Measurements from ENCODE around the gene CCDC142.

The CCDC142 gene, protein sequence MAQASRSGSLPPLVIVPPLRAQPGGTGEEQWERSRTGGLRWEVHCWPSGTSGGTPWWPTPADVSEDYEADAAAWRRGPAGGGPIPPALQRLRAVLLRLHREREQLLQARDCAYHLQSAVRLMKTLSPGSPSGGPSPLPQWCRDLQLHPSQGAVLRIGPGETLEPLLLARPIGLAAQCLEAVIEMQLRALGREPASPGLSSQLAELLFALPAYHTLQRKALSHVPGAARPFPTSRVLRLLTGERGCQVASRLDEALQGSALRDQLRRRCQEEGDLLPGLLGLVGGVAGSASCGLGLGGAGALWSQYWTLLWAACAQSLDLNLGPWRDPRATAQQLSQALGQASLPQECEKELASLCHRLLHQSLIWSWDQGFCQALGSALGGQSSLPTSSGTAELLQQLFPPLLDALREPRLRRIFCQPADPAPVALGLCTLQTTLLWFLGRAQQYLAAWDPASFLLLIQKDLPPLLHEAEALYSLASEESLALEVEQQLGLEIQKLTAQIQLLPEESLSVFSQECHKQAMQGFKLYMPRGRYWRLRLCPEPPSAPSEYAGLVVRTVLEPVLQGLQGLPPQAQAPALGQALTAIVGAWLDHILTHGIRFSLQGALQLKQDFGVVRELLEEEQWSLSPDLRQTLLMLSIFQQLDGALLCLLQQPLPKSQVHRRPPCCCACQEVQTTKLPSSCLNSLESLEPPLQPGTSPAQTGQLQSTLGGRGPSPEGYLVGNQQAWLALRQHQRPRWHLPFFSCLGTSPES

DNA sequence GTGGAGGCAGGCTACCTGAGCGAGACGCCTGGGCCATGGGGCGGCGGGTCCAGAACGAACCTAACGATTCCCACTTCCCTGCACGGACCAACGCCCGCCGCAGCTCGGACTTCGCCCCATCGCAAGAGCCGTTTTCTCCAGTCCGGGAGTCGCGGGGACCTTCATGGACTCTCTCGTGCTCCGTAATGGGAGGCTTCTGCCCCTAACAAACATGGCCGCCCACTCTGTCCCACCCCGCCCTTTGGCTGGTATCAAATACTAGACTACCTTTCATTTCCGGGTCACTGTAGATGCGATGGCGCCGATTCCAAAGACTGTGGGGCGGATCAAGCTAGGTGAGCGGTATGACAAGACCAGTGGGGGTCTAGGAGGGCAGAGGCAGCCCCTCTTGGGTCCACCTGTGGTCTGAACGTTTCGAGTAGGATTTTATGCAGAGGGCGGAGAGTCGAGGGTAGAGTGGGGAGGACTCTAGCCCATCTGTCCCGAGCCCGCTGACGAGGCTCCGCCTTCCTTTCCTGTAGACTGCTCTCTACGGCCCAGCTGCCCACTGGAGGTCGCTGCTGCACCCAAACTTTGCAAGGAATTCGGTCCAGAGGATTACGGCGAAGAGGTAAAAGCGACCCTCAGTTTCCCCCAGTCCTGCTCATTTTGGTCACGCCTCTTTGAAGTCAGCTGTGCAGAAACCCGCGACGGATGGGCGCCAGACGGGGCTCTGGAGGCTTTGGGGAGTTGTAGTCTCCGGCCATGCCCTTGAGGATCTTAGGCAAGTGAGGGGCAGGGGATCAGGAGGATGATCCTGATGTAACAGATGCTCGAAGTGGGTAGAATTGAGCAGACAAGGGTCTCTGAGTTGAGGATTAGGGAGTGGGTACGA, at the start of gene CCDC142, which contains the start of gene TTC31:
Gene CCDC142 (minus strand): TSS at position 198 of the 874 bp plus-strand sequence. CDS start 161 bp downstream, at position 37.
Gene TTC31 (plus strand): TSS at position 281 of the 874 bp plus-strand sequence. CDS start 15 bp downstream, at position 296.
- DNase-seq (ENCODE audit: low spot score) = peak; percentile 97

DNA sequence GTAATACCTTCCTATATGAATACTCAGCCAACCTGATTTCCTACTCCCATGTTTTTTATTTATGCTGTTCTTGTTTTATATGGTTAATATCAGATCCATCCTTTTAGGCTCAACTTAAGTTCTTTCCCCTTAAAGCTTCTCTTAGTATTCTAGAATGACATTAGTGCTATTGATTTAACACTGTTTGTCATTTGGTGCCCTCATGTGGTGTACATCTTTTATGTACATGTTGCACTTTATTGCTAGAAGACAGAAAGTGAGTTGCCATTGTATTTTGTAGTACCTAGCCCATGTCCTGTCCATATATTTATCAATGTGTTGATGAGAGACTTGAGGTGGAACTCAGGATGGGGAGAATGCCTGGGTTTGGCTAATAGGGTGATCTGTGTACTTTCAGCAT, 49.4 kb upstream of the CCDC142 start:
- DNase-seq (ENCODE audit: low spot score) = no peak

DNA sequence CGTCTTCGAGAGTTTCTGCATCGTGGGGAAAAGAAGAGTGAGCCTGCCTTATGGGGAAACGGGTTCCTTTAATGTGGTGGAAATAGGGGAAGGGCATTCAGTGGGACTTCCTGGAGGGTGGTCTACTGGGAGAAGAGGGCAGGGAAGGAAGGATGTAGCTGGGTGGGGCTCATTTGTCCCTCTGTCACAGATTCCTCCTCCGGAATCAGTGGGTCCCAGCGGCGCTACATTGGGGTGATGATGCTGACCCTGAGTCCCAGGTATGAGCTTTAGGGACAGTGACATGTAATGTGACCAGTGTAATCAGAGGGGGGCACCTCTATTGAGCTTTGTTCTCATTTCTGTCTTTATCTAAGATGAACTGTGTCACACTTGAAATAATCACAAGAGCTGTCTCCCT, 48.9 kb upstream of the CCDC142 start:
- no peak for DNase-seq (ENCODE audit: low spot score)

DNA sequence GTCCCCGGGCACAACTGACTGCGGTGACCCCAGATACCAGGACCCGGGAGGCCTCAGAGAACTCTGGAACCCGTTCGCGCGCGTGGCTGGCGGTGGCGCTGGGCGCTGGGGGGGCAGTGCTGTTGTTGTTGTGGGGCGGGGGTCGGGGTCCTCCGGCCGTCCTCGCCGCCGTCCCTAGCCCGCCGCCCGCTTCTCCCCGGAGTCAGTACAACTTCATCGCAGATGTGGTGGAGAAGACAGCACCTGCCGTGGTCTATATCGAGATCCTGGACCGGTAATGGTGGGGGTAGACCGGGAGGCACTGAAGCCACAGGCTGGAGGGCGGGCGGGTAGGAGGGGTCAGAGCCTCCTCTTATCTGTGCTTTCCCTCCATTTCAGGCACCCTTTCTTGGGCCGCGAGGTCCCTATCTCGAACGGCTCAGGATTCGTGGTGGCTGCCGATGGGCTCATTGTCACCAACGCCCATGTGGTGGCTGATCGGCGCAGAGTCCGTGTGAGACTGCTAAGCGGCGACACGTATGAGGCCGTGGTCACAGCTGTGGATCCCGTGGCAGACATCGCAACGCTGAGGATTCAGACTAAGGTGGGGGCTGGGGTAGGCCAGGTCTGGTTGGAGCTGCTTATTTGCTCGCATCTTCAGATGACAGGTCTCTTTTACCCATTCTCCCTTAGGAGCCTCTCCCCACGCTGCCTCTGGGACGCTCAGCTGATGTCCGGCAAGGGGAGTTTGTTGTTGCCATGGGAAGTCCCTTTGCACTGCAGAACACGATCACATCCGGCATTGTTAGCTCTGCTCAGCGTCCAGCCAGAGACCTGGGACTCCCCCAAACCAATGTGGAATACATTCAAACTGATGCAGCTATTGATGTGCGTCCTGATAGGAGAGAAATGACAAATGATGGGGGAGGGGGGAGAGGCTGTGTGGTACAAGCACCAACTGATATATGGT, 47.7 kb upstream of the CCDC142 start:
- DNase-seq (ENCODE audit: low spot score) = no peak

DNA sequence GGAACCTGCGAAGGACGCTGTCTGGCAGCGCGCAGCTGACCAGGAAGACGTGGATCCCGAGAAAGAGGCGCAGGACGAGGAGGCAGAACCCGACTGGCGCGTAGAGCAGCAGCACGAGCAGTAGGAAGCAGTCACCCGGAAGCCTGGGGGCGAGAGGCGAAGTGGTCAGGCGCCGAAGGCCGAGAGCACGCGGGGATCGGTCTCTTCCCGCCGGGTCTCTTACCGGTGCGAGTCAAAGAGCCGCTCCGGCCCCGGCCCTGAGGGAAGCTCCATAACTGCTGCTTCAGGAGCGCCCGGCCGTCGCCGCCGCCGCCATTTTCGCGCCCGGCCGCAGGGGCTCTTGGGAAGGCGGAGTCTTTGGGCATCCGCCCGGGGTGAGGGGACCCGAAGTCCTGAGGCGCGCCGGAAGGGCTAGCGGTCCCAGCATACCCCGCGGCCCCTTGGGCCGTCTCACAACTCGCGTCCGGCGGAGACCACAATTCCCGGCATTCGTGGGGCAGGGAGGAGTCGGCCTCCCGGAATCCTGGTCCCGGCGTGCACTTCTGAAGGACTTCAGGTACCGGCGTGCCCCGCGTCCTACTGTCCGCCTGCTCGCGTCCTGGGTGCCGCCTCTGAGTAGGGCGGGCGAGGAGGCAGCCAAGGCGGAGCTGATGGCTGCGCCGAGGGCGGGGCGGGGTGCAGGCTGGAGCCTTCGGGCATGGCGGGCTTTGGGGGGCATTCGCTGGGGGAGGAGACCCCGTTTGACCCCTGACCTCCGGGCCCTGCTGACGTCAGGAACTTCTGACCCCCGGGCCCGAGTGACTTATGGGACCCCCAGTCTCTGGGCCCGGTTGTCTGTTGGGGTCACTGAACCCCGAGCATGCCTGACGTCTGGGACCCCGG, 46.8 kb upstream of the CCDC142 start, which contains the start of the genes AUP1 and HTRA2:
Gene AUP1 (minus strand): TSS at position 350 of the 882 bp plus-strand sequence. CDS start 77 bp downstream, at position 273.
Gene HTRA2 (plus strand): TSS at position 577 of the 882 bp plus-strand sequence. CDS start 74 bp downstream, at position 651.
- DNase-seq (ENCODE audit: low spot score) = peak; percentile 98

DNA sequence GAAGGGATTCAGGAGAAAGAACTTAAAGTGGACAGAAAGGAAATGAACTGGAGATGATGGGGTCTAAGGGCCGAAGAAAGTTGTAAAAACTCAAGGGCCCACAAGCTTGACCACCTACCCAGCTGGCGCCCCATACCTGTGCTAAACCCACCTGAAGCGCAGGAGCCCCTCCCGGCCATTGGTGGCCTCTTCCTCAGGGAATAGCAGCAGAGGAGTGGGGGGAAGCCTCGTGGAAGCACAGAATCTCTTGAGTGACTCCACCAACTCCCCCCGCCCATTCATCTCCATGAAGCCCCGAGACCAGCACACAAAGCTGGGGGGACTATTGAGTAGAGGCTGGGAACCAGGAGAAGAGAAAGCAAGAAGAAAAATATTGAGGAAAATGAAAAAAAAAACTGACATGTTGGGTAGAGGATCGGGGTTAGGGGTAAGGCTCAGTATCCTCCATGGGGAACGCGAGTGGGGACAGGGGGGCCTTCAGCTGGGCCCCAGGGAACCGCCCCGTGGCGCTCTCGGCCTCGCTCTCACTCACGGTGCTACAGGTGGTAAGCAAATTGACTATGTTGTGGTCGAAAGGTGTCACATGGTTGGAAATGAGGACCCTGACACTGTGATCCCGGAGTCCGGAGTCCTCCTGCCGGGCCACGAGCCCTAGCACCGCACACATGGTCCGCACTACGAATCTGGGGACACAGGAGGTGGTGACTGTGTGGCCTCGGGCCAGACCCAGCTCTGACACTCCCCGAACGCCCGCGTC, 46.0 kb upstream of the CCDC142 start:
- DNase-seq (ENCODE audit: low spot score) = no peak

DNA sequence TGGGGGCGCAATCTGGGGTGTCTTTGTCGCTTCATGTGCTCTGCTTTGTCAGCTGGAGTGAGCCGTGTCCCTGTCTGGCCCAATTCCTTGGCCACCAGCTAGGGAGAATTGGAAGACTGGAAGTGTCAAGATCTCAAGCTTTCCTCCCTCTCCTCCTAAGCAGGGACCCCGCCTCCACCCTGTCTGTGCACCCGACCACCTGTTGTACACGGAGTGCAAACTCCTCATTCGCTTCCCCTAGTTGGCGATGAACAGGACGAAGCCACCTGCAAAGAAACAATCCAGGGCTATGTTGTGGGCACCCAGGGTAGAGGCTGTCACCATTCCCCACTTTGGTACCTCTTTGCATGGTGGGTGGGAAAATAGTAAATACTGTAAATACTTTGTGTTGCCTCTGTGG, 44.9 kb upstream of the CCDC142 start:
- no peak for DNase-seq (ENCODE audit: low spot score)

DNA sequence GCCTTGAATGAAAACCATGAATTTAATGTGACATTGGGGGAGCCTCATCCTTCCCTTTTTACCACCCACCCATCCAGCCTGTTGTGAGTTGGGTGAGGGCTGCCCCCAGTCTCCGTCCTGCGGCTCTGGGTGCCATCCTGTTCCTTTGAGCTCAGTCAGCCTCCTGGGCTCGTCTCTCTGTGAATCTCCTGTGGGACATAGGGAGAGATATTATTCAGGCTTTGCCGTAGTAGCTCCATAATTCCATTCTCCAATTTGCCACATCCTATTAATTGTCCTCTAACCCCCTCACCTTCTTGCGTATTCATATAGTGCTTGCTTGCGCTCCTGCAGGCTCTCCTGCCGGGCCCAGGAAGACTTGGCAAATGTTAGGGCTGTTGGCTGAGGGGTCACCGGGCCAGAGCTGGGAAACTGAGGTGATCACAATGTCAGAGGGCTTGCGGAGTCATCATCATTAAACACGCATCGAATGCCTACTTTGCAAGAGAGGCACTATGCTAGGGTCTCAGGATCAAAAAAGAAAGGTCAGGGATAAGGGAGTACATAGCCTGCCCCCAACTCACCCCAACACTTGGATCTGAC, 43.9 kb upstream of the CCDC142 start:
- no peak for DNase-seq (ENCODE audit: low spot score)

DNA sequence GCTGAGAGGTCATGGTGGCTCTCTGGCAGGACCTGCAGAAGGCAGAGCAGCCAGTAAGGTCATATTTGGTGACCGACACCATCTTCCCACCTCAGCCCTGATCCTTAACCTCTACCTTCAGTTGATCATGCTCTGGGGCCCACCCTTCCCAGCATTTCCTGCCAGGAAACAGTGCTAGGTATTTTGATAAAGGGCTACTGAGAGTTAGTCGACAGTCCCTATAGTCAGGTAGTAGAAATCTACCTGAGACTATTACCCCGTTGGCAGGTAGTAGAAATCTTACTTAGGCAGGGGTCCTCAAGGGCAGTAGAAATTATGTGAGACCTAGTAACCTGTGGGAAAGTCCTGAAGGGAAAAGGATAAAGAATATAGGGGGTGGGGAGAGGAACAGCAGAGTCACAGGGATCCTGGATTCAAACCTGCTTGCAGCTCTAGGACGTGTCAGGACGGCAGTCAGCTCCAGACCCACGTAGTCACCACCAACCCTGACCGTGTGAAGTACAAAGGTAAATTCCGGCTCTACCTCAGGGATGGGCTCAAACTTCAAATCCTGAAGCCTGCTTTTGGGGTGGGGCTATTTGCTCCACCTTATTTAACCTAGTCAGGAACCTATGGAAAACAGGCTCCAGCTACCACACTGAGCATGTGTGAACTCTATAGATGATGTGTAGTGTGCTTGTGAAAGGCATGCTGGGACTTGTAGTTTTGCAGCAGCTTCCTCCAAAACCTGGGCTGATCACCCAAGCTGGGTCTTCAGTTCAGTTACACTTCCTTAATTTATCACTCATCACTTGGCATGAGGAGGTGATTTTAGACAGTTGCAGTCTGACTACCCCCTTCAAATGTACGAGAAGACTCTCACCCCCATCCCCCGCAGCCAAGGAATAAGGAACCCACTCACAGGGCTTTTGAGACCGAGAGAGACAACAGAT, 43.2 kb upstream of the CCDC142 start, which contains the start of gene DQX1:
Gene DQX1 (minus strand): TSS at position 515 of the 932 bp plus-strand sequence. CDS start 502 bp downstream, at position 13.
- peak; percentile 64 for DNase-seq (ENCODE audit: low spot score)

DNA sequence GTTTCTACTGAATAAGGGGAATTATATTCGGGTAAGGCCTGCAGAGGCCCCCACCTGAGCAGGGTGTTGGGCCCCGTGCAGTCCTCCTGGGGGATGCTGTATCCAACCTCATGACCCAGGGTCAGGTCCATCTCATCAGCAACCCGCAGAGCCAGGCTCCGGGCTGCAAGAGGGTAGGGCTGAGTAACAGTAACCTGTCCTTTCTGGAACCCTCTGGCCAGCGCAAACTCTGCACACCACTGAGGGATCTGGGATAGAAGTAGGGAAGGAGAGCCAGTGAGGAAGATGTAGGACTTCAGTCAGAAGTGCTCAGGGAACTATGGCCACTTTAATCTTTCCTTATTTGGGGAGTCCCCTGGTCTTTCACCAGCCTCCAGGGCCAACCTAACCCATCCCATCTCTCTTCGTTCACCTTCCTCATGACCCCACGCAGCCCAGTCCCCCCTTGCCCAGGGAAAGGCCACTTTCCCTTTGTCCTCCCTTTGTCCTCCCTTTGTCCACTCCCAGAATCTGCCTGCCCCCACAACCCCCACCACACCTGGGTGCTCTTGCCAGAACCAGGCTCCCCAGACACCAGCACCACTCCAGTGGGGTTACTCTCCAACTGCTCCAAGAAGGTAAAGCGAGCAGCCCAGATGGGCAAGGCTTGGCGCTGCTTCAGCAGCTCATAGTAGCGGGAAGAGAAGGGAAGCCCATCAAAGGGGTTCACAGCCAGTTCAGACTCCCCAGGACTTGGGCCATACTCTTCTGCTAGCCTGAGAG, 42.3 kb upstream of the CCDC142 start:
- no peak for DNase-seq (ENCODE audit: low spot score)

DNA sequence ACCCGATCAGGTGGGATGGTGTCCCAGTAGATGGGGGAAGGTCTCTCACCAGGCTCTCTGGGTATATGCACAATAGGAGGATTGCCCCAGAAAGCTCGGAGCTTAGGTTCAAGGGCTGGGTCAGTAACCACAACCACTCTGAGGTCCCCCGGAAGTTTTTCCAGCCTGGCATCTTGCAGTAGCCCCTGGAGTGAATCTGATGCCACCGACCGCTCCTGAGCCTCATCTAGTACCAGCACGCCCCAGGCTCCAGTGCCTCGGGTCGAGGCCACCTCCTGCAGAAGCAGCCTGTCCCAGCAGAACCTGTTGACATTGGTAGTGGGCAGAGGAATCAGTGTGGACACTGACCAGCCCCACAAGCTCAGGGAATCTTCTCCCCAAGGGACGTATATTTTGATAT, 41.2 kb upstream of the CCDC142 start:
- no peak for DNase-seq (ENCODE audit: low spot score)

DNA sequence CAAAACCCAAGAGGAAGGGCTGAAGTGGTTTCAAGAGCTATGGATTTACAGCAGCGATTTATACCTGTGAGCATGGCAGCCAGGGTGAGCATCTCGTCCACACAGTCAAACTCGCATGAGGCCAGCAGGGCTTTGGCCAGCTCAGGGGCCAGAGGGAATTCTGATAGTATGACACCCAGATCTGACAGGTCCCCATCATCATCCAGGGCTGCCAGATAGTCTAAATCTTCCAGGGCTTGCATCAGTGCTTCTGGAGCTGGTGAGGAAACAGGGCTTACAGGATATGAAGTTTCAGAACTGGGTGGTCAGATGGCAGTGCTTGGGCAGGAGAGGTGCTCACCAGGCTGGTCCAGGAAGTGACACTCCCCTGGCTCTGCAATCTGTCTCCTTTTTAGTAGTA, 39.7 kb upstream of the CCDC142 start:
- no peak for DNase-seq (ENCODE audit: low spot score)

DNA sequence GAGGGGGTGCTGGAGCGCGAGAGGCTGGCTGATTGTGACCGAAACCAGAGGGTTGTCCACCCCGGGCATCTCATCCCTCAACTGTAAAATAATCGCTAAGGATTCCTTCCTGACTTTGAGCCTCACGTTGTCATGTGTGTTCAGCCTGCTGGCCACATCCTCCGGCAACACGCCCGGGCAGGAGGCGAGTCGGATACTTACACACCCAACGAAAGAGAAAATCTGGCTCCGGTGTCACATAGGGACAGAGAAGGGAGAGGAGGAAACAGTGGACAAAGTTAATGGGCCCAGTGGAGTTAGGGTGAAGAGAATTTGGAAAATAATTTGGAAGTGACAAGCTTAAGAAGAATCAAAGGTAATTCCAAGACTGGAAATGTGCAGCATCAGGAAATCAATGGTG, 33.9 kb upstream of the CCDC142 start:
- DNase-seq (ENCODE audit: low spot score) = no peak

DNA sequence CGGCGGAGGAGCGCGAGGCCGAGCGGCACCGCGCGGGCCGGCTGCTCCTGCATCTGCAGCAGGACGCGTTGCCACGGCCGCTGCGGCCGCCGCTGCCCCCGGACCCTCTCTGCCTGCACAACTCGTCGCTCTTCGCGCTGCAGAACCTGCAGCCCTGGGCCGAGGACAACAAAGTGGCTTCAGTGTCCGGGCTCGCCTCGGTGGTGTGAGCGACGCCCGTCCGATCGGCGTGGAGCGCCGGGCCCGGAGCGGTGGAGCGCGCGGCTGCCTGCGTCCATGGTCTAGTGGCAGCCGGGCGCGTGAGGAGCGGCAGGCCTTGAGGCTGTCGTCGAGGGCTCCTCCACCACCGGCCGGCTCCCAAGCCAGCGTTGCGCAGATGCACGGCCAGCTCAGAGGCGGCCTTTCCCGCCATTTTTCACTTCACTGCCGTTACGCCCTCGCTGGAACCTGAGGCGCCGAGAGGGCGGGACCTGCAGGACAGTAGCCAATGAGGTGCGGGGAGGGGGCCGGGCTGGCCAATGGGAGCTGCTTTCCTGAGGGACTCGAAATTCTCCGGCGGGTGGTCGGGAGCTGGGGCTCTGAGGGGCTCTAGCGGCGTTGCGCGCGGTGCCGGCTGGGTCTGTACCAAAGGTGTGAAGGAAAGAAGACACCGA, 33.3 kb upstream of the CCDC142 start:
- DNase-seq (ENCODE audit: low spot score) = peak; percentile 19

DNA sequence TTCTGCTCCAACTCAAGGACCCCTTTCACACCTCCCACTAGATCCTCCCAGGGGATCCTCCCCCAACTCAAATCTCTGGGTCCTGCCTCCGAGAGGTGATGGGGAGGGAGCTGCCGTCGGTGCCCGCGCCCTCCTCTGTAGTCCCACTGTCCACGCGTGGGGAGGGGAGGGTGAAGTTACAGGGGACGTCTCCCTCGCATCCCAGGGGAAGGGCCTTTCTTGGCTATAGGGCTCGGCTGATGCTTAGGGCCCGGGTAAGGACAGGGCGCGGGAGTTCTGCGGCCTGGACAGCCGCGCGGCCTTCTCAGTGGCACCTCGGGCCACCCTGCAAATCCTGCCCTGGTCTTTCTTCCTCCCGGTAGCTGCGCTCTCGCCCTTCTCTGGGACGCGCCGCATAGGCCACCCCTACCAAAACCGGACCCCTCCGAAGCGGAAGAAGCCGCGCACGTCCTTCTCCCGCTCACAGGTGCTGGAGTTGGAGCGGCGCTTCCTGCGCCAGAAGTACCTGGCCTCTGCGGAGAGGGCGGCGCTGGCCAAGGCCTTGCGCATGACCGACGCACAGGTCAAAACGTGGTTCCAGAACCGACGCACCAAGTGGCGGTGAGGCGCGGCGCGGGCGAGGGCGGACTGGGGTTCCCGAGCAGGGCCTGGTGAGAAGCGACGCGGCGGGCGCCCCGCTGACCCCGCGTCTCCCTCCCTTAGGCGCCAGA, 32.6 kb upstream of the CCDC142 start:
- no peak for DNase-seq (ENCODE audit: low spot score)

Measured in putamen (tissue), 1 donor.